SW480 (cell line): ENCODE results near the gene PATJ.
A peak's percentile ranks its signal among the peaks of the same experiment; 100 is the strongest.
"Not testable (repeated sequence)": the region's sequence is repeated elsewhere in the genome, so short reads cannot be mapped to it uniquely, and the experiment has no call there.

ENCODE experiments used
- DNase-seq: peaks from one replicate; pipeline ENCODE4 v3.0.0-alpha.2; 2016; ENCODE audit warnings: low spot score

Gene PATJ

GRCh38 chr1:62175568-62176179 lies 433.4 kb downstream of the PATJ start:
- peak; percentile 40 for DNase-seq

GRCh38 chr1:62176597-62177312 lies 434.5 kb downstream of the PATJ start:
- no peak for DNase-seq

GRCh38 chr1:62177621-62178020 lies 435.3 kb downstream of the PATJ start:
- DNase-seq, result no peak

- no peak for DNase-seq
These were observed 436.1 kb downstream of the PATJ start for GRCh38 chr1:62178372-62178771.

- not testable (repeated sequence) for DNase-seq
These were observed 437.8 kb downstream of the PATJ start for GRCh38 chr1:62180054-62180453.

- DNase-seq, result no peak
These were observed 438.4 kb downstream of the PATJ start for GRCh38 chr1:62180639-62181038.

- no peak for DNase-seq
These were observed 439.3 kb downstream of the PATJ start for GRCh38 chr1:62181532-62181931.

GRCh38 chr1:62182157-62182556 lies 439.9 kb downstream of the PATJ start:
- not testable (repeated sequence) for DNase-seq

- DNase-seq, result not testable (repeated sequence)
These were observed 441.1 kb downstream of the PATJ start for GRCh38 chr1:62183164-62184020.

- no peak for DNase-seq
These were observed 442.1 kb downstream of the PATJ start for GRCh38 chr1:62184336-62184735.

- not testable (repeated sequence) for DNase-seq
These were observed 443.0 kb downstream of the PATJ start for GRCh38 chr1:62185233-62185632.

GRCh38 chr1:62185677-62186076 lies 443.4 kb downstream of the PATJ start:
- no peak for DNase-seq

GRCh38 chr1:62187548-62187947 lies 445.3 kb downstream of the PATJ start:
- DNase-seq, result no peak

GRCh38 chr1:62188111-62188510 lies 445.8 kb downstream of the PATJ start:
- DNase-seq, result no peak

- no peak for DNase-seq
These were observed 452.6 kb downstream of the PATJ start, which contains the start of gene L1TD1 for GRCh38 chr1:62194651-62195544. Gene L1TD1, plus strand, starts transcription at chr1:62194849. Its CDS starts 11,780 bp downstream, at chr1:62206629.

- DNase-seq, result no peak
These were observed 453.9 kb downstream of the PATJ start for GRCh38 chr1:62196086-62196690.

GRCh38 chr1:62198069-62198780 lies 455.9 kb downstream of the PATJ start:
- DNase-seq, result no peak

- DNase-seq, result no peak
These were observed 456.5 kb downstream of the PATJ start for GRCh38 chr1:62198781-62199125.

- DNase-seq, result no peak
These were observed 464.9 kb downstream of the PATJ start for GRCh38 chr1:62207187-62207586.

GRCh38 chr1:62208087-62208486 lies 465.8 kb downstream of the PATJ start:
- DNase-seq, result no peak

- no peak for DNase-seq
These were observed 466.7 kb downstream of the PATJ start for GRCh38 chr1:62208970-62209369.
